NCI-H1417 (cell line): ENCODE data around the gene PTH1R.

ENCODE experiments used
- DNase-seq, 3 experiments: peaks; one replicate each; lab custom pipeline; 2025; lab: John Stamatoyannopoulos, UW

The PTH1R gene

GRCh38 chr3:46883054-46883829 is 5.7 kb downstream of the PTH1R start:
- peak in 2 of 3 experiments; percentile 6 to 26 for DNase-seq

- no peak for DNase-seq
Observed at GRCh38 chr3:46883830-46884185, 6.3 kb downstream of the PTH1R start.

- DNase-seq, result no peak
Observed at GRCh38 chr3:46884427-46884826, 6.9 kb downstream of the PTH1R start.

GRCh38 chr3:46884929-46885328 is 7.4 kb downstream of the PTH1R start:
- DNase-seq, result no peak

- no peak for DNase-seq
Observed at GRCh38 chr3:46885612-46886011, 8.1 kb downstream of the PTH1R start.

GRCh38 chr3:46887980-46888494 is 10.5 kb downstream of the PTH1R start:
- DNase-seq, result peak in 2 of 3 experiments; percentile 24 to 30

GRCh38 chr3:46888705-46889104 is 11.2 kb downstream of the PTH1R start:
- DNase-seq, result no peak

- DNase-seq, result peak in 1 of 3 experiments; percentile 5
Observed at GRCh38 chr3:46889381-46890110, 12.0 kb downstream of the PTH1R start.

- no peak for DNase-seq
Observed at GRCh38 chr3:46890132-46890531, 12.6 kb downstream of the PTH1R start.

- no peak for DNase-seq
Observed at GRCh38 chr3:46891132-46891531, 13.6 kb downstream of the PTH1R start.

GRCh38 chr3:46892285-46893145 is 15.0 kb downstream of the PTH1R start:
- peak; percentile 15 to 81 (median 68) for DNase-seq

- DNase-seq, result peak in 1 of 3 experiments; percentile 30
Observed at GRCh38 chr3:46893146-46893748, 15.7 kb downstream of the PTH1R start.

GRCh38 chr3:46893763-46894162 is 16.2 kb downstream of the PTH1R start:
- DNase-seq, result no peak

GRCh38 chr3:46894256-46894655 is 16.7 kb downstream of the PTH1R start:
- DNase-seq, result no peak

GRCh38 chr3:46895204-46895660 is 17.7 kb downstream of the PTH1R start:
- DNase-seq, result peak; percentile 1 to 59 (median 18)

- DNase-seq, result no peak
Observed at GRCh38 chr3:46895761-46896160, 18.2 kb downstream of the PTH1R start.

- DNase-seq, result no peak
Observed at GRCh38 chr3:46896386-46896785, 18.9 kb downstream of the PTH1R start.

- DNase-seq, result no peak
Observed at GRCh38 chr3:46897031-46897430, 19.5 kb downstream of the PTH1R start.

GRCh38 chr3:46897829-46898320 is 20.4 kb downstream of the PTH1R start:
- DNase-seq, result no peak

GRCh38 chr3:46898321-46899150 is 21.0 kb downstream of the PTH1R start:
- DNase-seq, result peak in 1 of 3 experiments; percentile 19
